Skin epidermis (tissue), 12 donors: ENCODE measurements around the gene MYPOP.
"Not testable (repeated sequence)": the region's sequence is repeated elsewhere in the genome, so short reads cannot be mapped to it uniquely, and the experiment has no call there.

ENCODE experiments used
- H3K27ac ChIP-seq, 21 experiments: fragments of 200-600 bp; sonication (generic) in 11 of 21; one replicate each; pipeline ENCODE4 v1.5.0; 2020; ENCODE audit warnings: mild to moderate bottlenecking in 3 of 21, inconsistent platforms in 2 of 21, moderate library complexity in 2 of 21
- H3K4me3 ChIP-seq, 7 experiments: fragments of 200-600 bp; sonication (generic) in 2 of 7; one replicate each; pipeline ENCODE4 v1.5.0; 2020; ENCODE audit warnings: inconsistent platforms in 2 of 7, mild to moderate bottlenecking in 2 of 7, moderate library complexity in 1 of 7

The MYPOP gene

GRCh38 chr19:45911291-45911690 is 8.9 kb upstream of the MYPOP start:
- Histone ChIP-seq H3K4me3 (no peak overlapping the region), H3K27ac (no peak overlapping the region)

DNA sequence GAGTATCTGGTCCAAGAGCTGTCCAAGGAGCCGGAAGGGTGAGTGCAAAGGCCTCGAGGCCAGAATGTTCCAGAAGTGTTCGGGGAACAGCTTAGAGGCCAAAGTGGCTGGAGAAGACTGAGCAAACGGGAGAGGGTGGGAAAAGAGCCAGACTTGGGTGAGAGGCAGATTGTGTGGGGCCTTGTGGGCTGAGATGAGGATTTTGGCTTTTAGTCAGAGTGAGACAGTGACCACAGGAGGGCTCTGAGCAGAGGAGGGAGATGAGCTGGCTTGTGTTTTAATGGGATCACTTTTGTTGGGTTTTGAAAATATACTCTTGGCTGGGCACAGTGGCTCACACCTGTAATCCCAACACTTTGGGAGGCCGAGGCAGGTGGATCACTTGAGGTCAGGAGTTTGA is 6.5 kb upstream of the MYPOP start:
- H3K4me3 ChIP-seq, result no peak overlapping the region
- no peak overlapping the region for H3K27ac ChIP-seq

DNA sequence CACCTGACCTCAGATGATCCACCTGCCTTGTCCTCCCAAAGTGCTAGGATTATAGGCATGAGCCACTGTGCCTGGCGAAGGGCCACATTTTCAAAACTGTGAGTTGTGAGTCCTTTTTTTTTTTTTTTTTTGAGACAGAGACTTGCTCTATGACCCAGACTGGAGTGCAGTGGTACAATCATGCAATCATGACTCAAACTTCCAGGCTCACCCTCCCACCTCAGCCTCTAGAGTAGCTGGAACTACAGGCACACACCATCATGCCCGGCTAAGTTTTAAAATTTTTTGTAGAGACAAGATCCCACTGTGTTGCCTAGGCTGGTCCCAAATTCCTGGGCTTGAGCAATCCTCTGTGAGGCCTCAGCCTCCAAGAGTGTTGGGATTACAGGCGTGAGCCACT is 3.8 kb upstream of the MYPOP start:
- H3K4me3 ChIP-seq, result no peak overlapping the region
- no peak overlapping the region for H3K27ac ChIP-seq

- Histone ChIP-seq H3K27ac (no peak overlapping the region), H3K4me3 (no peak overlapping the region)
These were observed 2.6 kb upstream of the MYPOP start for GRCh38 chr19:45905011-45905410.

DNA sequence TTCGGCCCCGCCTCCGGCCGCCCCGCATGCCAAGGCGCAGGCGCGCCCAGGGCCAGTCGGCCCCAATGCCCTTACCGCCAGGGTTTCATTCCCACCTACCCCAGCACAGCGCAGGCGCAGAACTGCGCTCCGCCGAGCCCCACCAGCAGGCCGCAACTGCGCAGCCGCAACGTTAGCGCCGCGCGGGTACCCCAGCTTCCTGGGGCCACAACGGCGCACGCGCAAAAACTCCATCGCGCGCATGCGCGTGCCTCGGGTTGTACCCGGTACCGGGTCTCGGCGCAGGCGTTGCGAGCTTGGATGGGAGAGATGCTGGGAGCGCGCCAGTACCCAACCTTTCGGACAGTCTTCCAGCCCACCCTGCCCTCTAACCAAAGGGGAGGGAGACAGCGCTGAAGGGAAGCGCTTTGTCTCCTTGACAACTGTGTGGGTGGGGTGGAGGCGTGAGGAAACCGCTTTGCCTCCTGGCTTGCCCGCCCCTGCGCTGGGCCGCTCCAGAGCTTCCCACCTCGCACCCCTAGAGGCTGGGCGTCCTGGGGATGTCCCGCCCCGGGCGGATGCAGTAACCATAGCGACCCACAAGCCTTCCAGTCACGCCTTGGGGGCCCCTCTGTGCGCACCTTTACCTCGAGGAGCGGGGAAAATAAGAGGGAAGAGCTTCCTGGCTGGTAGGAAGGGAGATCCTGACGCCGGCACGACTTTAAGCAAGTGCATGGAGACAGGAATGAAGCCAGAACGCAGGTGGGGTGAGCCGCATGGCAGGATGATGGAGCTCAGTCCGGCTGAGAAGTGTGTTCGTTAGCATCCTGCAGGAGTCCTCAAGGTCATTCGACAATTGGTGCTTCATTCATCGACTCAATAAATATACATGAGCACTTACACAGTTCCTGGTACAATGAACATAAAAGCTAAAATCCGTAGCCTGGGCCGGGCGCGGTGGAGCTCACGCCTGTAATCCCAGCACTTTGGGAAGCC is 525 bp upstream of the MYPOP start:
- Histone ChIP-seq H3K27ac (peak overlapping the region in 20 of 21 experiments; percentile 40 to 90 (median 74)), H3K4me3 (peak overlapping the region; percentile 57 to 83 (median 67))

DNA sequence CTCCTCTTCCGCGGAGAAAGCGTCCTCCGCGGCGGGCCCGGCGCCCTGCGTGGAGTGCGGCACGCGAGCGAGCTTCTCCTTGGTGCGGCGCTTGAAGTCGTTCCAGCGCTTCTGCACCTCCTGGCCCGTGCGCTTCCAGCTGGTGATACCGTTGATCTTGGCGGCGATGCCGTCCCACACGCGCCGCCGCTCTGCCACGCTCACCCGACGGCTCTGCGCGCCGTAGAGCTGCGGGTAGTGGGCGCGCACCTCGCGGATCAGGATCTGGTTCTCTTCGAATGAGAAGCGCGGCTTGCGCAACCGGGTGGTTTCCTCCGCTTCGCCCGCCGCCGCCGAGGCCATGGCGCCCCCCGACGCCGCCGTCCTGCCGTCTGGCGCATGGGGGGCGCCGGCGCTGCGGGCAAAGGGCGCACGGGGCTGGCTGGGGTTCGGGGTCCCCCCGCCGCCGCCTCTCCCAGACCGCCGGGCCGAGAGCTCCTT is 941 bp downstream of the MYPOP start:
- peak overlapping the region in 13 of 21 experiments; percentile 18 to 90 (median 65) for H3K27ac ChIP-seq
- H3K4me3 ChIP-seq, result peak overlapping the region; percentile 57 to 83 (median 67)

DNA sequence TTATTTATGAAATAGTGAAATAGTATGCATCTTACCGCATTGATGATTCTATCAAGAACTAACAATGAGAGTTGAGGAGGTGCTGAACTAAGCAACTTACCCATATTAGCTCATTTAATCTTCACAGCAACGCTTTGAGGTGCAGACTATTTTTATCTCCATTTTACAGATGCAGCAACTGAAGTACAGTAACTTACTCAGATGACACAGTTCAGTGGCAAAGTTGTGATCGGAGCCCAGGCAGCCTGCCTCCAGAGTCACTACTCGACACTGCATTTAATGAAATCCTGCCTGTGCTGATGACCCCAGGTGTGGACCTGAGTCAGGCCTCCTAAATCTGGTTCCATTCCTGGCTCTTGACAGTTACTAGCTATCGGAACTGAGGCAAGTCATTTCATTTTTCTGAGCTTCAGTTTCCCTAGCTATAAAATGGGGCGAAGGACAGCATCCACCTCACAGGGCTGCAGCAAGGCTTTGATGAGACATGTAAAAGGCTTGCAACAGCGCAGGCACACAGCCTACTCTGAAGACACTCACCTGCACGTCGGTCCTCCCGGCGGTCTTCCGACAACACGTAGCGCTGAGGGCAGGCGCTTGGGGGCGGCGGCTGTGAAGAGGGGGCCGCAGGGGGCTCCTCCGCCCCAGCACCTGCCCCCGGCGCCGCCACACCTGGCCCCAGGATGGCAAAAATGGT is 1.5 kb downstream of the MYPOP start:
- peak overlapping the region in 6 of 21 experiments; percentile 18 to 83 (median 51) for H3K27ac ChIP-seq
- peak overlapping the region; percentile 57 to 83 (median 67) for H3K4me3 ChIP-seq

DNA sequence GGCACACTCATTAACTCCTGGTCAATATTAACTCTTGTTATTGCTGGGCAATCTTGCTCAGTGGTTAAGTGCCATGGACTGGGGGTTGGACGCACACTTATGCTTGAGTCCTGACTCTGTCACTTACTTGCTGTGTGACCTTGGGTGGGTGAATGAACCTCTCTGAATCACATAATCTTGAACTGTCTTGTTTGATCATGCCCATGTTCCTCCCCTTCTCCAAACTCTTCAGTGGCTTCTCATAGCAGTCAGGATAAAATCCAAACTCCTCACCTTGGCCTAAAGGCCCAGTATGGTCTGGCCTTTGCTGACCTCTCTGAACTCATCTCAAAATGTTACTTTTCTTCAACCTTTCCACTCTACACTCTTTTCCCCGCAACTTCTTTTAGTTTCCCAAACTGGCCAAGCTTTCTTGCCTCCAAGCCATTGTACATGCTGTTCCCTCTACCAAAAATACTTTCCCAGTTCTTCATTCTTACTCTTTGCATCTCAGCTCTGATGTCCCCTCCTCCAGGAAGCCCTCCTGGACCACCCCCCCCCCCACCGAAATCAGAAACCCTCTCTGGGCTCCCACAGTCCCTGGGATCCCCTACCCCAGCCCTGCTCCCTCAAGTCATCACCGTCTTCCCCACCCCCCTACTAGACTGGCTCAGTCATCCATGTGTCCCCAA is 2.4 kb downstream of the MYPOP start:
- H3K4me3 ChIP-seq, result no peak overlapping the region
- no peak overlapping the region for H3K27ac ChIP-seq

- Histone ChIP-seq H3K27ac (no peak overlapping the region), H3K4me3 (no peak overlapping the region)
These were observed 3.2 kb downstream of the MYPOP start for GRCh38 chr19:45899253-45899652.

- H3K4me3 ChIP-seq, result no peak overlapping the region
- H3K27ac ChIP-seq, result no peak overlapping the region
These were observed 5.1 kb downstream of the MYPOP start for GRCh38 chr19:45897261-45897812.

- not testable (repeated sequence) for H3K27ac ChIP-seq
These were observed 6.3 kb downstream of the MYPOP start for GRCh38 chr19:45895983-45896599.

DNA sequence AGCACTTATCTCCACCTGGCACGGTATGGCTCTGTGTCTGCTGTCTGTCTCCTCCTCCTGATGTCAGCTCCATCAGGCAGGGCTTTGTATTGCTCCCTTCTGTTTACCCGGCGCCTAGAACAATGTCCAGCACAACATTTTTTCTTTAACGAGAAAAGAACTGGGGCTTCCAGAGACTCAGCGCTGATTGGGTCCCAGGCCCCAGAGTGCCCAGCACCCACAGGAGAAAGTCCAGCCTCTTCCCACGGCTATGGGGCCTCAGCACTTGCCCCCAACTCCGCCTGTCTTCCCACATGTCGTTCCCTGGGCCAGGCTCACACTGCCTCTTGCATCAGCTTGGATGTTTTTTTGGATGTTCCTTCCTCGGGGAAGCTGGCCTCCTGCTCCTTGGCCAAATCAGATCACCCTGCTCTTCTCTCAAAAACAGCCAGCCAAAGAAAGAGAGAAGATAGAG is 6.9 kb downstream of the MYPOP start:
- H3K27ac ChIP-seq, result no peak overlapping the region
- H3K4me3 ChIP-seq, result no peak overlapping the region

More at GRCh38 chr19:45895983-45896599, 6.3 kb downstream of the MYPOP start:
- not testable (repeated sequence) for H3K4me3 ChIP-seq

DNA sequence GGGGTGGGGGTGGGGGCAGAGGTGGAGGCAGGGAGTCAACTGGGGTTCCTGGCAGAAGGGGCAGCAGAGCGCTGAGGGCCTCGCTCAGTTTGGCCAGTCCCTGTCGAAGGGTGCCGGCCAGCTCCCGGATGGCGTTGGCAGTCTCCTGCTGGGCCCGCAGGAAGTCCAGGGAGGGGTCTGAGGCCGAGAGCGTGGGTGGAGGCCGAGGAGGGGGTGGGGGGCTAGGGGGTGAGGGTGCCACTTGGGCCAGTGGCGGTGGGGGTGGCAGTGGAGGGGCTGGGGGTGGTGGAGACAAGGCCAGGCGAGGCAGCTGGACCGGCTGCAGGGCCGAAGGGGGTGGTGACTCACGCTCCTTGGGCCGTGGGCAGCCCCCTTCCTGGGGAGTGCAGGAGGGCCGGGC is 11.5 kb downstream of the MYPOP start:
- Histone ChIP-seq H3K4me3 (no peak overlapping the region), H3K27ac (no peak overlapping the region)

- no peak overlapping the region for H3K27ac ChIP-seq
- no peak overlapping the region for H3K4me3 ChIP-seq
These were observed 13.1 kb downstream of the MYPOP start for GRCh38 chr19:45889210-45889885.

GRCh38 chr19:45887200-45887710 is 15.2 kb downstream of the MYPOP start:
- H3K4me3 ChIP-seq, result peak overlapping the region; percentile 42 to 93 (median 74)
- H3K27ac ChIP-seq, result peak overlapping the region in 20 of 21 experiments; percentile 70 to 97 (median 88)

GRCh38 chr19:45886427-45887199 is 15.8 kb downstream of the MYPOP start:
- Histone ChIP-seq H3K27ac (peak overlapping the region in 20 of 21 experiments; percentile 70 to 97 (median 88)), H3K4me3 (peak overlapping the region; percentile 42 to 93 (median 74))

- Histone ChIP-seq H3K4me3 (peak within 1 kb of the TSS; percentile 42 to 93 (median 74)), H3K27ac (peak within 1 kb of the TSS; percentile 59 to 97 (median 88))
These were observed 16.6 kb downstream of the MYPOP start, which contains the start of gene IRF2BP1 for GRCh38 chr19:45885556-45886426. Gene IRF2BP1, minus strand, starts transcription at chr19:45886141. Its CDS starts 367 bp downstream, at chr19:45885774.
